OCI-LY3 (cell line): ENCODE results near the gene MKRN1.
A peak's percentile ranks its signal among the peaks of the same experiment; 100 is the strongest.

Experiments
- H2AFZ ChIP-seq: fragments of 200-600, 300-600 bp; shearing (Covaris generic); 2 replicates; pipeline ENCODE4 v1.6.0; 2014; ENCODE audit warnings: antibody characterized with exemption, low read depth, low read length
- H3K27ac ChIP-seq: fragments of 200-600, 300-600 bp; sonication (generic); 2 replicates; pipeline ENCODE4 v1.5.1; 2014; ENCODE audit warnings: mild to moderate bottlenecking, low read length, moderate library complexity, mixed read lengths
- H3K27me3 ChIP-seq: fragments of 200-600, 300-600 bp; sonication (generic); 2 replicates; pipeline ENCODE4 v1.6.1; 2014; ENCODE audit warnings: low read depth, low read length, mixed read lengths
- H3K36me3 ChIP-seq: fragments of 200-600, 300-600 bp; sonication (generic); replicated peaks from 2 replicates; pipeline ENCODE3; 2014; ENCODE audit warnings: low read depth, low read length, mixed read lengths
- H3K4me1 ChIP-seq: fragments of 300-600, 200-600 bp; sonication (generic); 2 replicates; pipeline ENCODE4 v1.6.1; 2014; ENCODE audit warnings: low read length, mixed read lengths
- H3K4me2 ChIP-seq: fragments of 200-600, 300-600 bp; sonication (generic); 2 replicates; pipeline ENCODE4 v1.6.1; 2014; ENCODE audit warnings: low read length, mixed read lengths
- H3K4me3 ChIP-seq: fragments of 300-600, 200-600 bp; sonication (generic); 2 replicates; pipeline ENCODE4 v1.5.1; 2014; ENCODE audit warnings: antibody characterized with exemption, mild to moderate bottlenecking, low read length, moderate library complexity
- H3K79me2 ChIP-seq: fragments of 300-600, 200-600 bp; shearing (Covaris generic); 2 replicates; pipeline ENCODE4 v1.6.1; 2014; ENCODE audit warnings: mild to moderate bottlenecking, low read length, mixed read lengths
- H3K9ac ChIP-seq: fragments of 300-600, 200-600 bp; shearing (Covaris generic); 2 replicates; pipeline ENCODE4 v1.6.0; 2014; ENCODE audit warnings: mild to moderate bottlenecking, low read length, moderate library complexity
- H3K9me3 ChIP-seq: fragments of 200-600, 300-600 bp; shearing (Covaris generic); 2 replicates; pipeline ENCODE4 v1.6.1; 2014; ENCODE audit warnings: low read length, mixed read lengths; ENCODE audit not compliant: insufficient read depth
- H4K20me1 ChIP-seq: fragments of 200-600, 300-600 bp; sonication (generic); 2 replicates; pipeline ENCODE4 v1.6.1; 2016; ENCODE audit warnings: low read length, mixed read lengths; ENCODE audit not compliant: insufficient read depth
- EZH2phosphoT487 ChIP-seq: fragments of 200-600 bp; shearing (Covaris generic); IDR thresholded peaks from 2 replicates; pipeline ENCODE4 v1.6.1; 2018; ENCODE audit warnings: antibody characterized with exemption, mixed run types, low read depth
- TF ChIP-seq, protein P1 (sequence below): fragments of 200-600, 300-600 bp; sonication (generic); IDR thresholded peaks from 2 replicates; pipeline ENCODE4 v1.5.1; 2014; ENCODE audit warnings: antibody characterized with exemption, low read length, low read depth

The MKRN1 gene

DNA sequence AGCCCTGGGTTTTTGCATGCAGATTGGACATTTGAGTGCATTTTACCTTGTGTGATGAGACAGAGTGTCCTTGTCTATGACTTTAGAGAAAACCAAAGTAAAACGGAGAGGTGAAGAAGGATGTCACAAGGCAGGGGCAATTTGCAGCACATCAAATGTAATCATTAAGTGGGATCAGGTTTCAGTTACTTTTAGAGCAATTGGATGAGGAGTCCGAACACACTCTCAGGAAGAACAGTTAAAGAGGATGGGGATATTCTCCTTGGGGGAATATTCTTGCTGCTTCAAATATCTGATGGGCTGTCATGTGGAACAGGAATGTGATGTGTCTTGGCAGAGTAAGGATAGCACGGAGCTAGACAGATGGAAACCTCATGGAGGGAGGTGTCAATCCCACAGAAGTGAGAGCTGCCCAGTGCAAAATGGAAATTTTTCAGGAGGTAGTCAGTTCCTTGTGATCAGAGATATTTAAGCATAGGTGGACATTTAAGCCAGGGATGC is 74.7 kb downstream of the MKRN1 start:
- Histone ChIP-seq H2AFZ (peak overlapping the region; percentile 79), H3K27ac (no peak overlapping the region), H3K36me3 (no peaks in the 10 kb centered on the region), H3K9ac (no peak overlapping the region), H3K4me1 (peaks cover 10% of the 10 kb centered on the region), H3K9me3 (no peaks in the 10 kb centered on the region), H3K27me3 (peaks cover 36% of the 10 kb centered on the region), H3K4me2 (peak overlapping the region; percentile 84), H3K79me2 (no peaks in the 10 kb centered on the region), H3K4me3 (peak overlapping the region; percentile 76), H4K20me1 (no peaks in the 10 kb centered on the region)
- TF ChIP-seq, protein P1, sequence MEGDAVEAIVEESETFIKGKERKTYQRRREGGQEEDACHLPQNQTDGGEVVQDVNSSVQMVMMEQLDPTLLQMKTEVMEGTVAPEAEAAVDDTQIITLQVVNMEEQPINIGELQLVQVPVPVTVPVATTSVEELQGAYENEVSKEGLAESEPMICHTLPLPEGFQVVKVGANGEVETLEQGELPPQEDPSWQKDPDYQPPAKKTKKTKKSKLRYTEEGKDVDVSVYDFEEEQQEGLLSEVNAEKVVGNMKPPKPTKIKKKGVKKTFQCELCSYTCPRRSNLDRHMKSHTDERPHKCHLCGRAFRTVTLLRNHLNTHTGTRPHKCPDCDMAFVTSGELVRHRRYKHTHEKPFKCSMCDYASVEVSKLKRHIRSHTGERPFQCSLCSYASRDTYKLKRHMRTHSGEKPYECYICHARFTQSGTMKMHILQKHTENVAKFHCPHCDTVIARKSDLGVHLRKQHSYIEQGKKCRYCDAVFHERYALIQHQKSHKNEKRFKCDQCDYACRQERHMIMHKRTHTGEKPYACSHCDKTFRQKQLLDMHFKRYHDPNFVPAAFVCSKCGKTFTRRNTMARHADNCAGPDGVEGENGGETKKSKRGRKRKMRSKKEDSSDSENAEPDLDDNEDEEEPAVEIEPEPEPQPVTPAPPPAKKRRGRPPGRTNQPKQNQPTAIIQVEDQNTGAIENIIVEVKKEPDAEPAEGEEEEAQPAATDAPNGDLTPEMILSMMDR, result no peak
- TF ChIP-seq EZH2phosphoT487, result no peak

DNA sequence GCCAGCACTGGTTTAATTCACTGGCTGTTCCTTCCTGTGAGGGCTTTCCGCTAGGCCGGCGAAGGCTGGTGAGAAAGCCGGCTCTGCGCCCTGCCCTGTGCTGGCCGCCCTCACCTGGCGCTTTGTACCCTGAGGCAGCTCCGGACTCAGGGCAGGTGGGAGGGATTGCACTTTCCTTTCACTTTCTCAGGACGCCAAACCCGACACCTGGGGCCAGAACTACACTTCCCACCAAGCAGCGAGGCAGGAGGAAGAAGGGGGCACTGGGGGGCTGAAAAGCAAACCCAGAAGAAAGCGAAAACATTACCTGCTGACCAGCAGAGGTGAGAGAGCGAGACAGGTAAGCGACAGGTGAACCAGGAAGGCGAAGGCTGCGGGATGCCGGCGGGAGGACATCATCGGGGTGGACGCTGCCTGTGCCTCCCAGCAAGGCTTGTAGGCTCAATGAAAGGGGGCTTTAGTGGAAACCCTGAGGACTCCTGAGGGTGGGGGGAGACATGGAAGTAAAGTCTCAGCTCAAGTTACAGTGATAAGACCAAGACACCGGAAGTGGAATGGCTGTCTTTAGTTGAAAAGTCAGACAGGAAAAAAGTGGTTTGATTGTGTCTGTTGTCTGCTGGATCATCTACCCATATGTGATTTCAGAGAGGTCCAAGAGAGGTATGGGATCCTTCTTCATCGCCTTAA is 75.3 kb downstream of the MKRN1 start, which contains the start of gene RAB19:
RAB19 (plus strand) TSS at position 181 of the 687 bp plus-strand sequence. CDS start 3,589 bp downstream, outside the sequence.
- peak within 1 kb of the TSS; percentile 79 for H2AFZ ChIP-seq
- peaks cover 40% of the 10 kb centered on the region for H3K27me3 ChIP-seq
- H3K4me1 ChIP-seq, result peaks cover 10% of the 10 kb centered on the region
- TF ChIP-seq, protein P1, result no peak
- no peak for TF ChIP-seq EZH2phosphoT487
- no peaks in the 10 kb centered on the region for H3K36me3 ChIP-seq
- no peak within 1 kb of the TSS for H3K27ac ChIP-seq
- H3K4me2 ChIP-seq, result peak within 1 kb of the TSS; percentile 84
- H3K4me3 ChIP-seq, result peak within 1 kb of the TSS; percentile 76
- H3K9me3 ChIP-seq, result no peaks in the 10 kb centered on the region
- H4K20me1 ChIP-seq, result no peaks in the 10 kb centered on the region
- H3K79me2 ChIP-seq, result no peaks in the 10 kb centered on the region
- H3K9ac ChIP-seq, result peak within 1 kb of the TSS; percentile 9; the same call in 1 of the 2 replicates
